ENCODE measurements around the gene NRG2.

DNA sequence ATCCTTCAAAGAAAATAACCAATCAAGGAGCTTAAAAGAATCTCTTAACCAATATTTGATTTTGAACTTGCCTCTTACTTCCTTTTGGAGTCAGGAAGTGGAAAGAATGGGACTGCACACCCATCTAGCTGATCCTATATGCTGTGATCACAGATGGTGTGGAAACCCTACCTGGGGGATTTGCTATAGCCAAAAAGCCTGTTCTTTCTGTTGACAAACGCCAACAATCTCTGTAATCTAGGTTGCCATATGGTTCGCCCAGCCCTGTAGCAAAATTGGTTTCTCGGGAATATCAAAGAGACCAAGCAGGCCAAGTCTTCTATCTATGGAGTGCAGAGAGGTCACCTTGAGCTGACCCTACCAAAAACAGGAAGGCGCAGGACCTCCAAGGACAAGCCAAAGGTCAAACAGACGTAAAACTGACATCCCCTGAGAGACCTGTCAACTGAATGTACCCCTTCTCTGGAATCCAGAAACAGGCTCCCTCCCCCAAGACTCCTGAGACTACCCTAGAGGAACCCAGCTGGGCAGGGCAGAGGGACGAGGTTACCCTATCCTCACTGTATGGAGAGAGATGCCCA lies 19.4 kb downstream of the NRG2 start:
- TF ChIP-seq POLR2AphosphoS5 (IDR thresholded peaks at IDR 0.05; ENCODE audit: borderline replicate concordance, low read depth, low read length) (no peak), FOXP2 (optimal IDR thresholded peaks at IDR 0.05; ENCODE audit: control extremely low read depth, extremely low read length, insufficient read depth) (no peak)

Measured in SK-N-MC (cell line).